Measurements from ENCODE around the gene IDH1. TPM values are rescaled to one million over a fixed set of nuclear protein-coding genes. Genes with fewer than 3 reads are reported as not detected.
"Not testable (repeated sequence)": the region's sequence is repeated elsewhere in the genome, so short reads cannot be mapped to it uniquely, and the experiment has no call there.

The IDH1 gene
- total RNA-seq, 2 experiments from 2014 or later, result 19.0 to 19.7 TPM

GRCh38 chr2:208266936-208267335 lies 12.1 kb upstream of the IDH1 start:
- no peaks in the 10 kb centered on the region for H3K9me3 Mint-ChIP-seq
- intact Hi-C loops (cut with micrococcal nuclease), result loop anchor here (10.0 kb wide), 1 partner anchor 642 kb away; the partner anchor contains the start of gene METTL21A
- H3K4me3 Mint-ChIP-seq, result peak overlapping the region; percentile 87
- DNase-seq (no peak), ATAC-seq (no peak)
- peak overlapping the region; percentile 95 for H3K27ac Mint-ChIP-seq
- CTCF ChIA-PET, result interaction anchor here (1.3 to 8.3 kb wide), 3 partner anchors 8 to 227 kb away, joined by 3 to 77 read pairs (median 4); partner anchors contain the start of gene IDH1
- no peaks in the 10 kb centered on the region for H3K27me3 Mint-ChIP-seq
- POLR2A ChIA-PET, result interaction anchor here (1.2 to 1.4 kb wide), 2 partner anchors 12 to 15 kb away, joined by 3 to 8 read pairs; partner anchors contain the start of gene IDH1
- H3K4me1 Mint-ChIP-seq (ENCODE audit: low read depth), result peaks cover 32% of the 10 kb centered on the region
- H3K36me3 Mint-ChIP-seq (ENCODE audit: low read depth), result peaks cover 9% of the 10 kb centered on the region
- TF ChIP-seq CTCF (IDR thresholded peaks at IDR 0.05), result no peak

GRCh38 chr2:208266553-208266893 lies 11.7 kb upstream of the IDH1 start:
- Mint-ChIP-seq H3K36me3 (ENCODE audit: low read depth) (peaks cover 6% of the 10 kb centered on the region), H3K27ac (peak overlapping the region; percentile 95), H3K4me3 (peak overlapping the region; percentile 87), H3K27me3 (no peaks in the 10 kb centered on the region), H3K9me3 (no peaks in the 10 kb centered on the region), H3K4me1 (ENCODE audit: low read depth) (peaks cover 32% of the 10 kb centered on the region)
- POLR2A ChIA-PET, result interaction anchor here (0.7 to 1.4 kb wide), 3 partner anchors 12 to 52 kb away, joined by 3 to 8 read pairs (median 3); partner anchors contain the start of gene IDH1
- CTCF ChIA-PET, result interaction anchor here (1.3 to 8.3 kb wide), 3 partner anchors 9 to 226 kb away, joined by 3 to 77 read pairs (median 4); partner anchors contain the start of gene IDH1
- TF ChIP-seq CTCF (IDR thresholded peaks at IDR 0.05), result no peak
- ATAC-seq, result no peak
- intact Hi-C loops (cut with micrococcal nuclease), result loop anchor here (10.0 kb wide), 1 partner anchor 642 kb away; the partner anchor contains the start of gene METTL21A
- DNase-seq, result no peak

- Mint-ChIP-seq H3K27ac (peak within 1 kb of the TSS; percentile 95), H3K4me3 (peak within 1 kb of the TSS; percentile 87), H3K4me1 (ENCODE audit: low read depth) (peaks cover 27% of the 10 kb centered on the region), H3K9me3 (no peaks in the 10 kb centered on the region), H3K27me3 (no peaks in the 10 kb centered on the region), H3K36me3 (ENCODE audit: low read depth) (peaks cover 2% of the 10 kb centered on the region)
- DNase-seq (peak; percentile 95), ATAC-seq (peak; percentile 91)
- TF ChIP-seq CTCF (IDR thresholded peaks at IDR 0.05), result no peak
- CTCF ChIA-PET, result interaction anchor here (1.3 to 8.3 kb wide), 3 partner anchors 9 to 226 kb away, joined by 3 to 77 read pairs (median 4); partner anchors contain the start of gene IDH1
- POLR2A ChIA-PET, result interaction anchor here (0.7 to 1.6 kb wide), 4 partner anchors 11 to 52 kb away, joined by 3 to 8 read pairs (median 3); partner anchors contain the start of gene IDH1
- intact Hi-C loops (cut with micrococcal nuclease), result loop anchor here (10.0 kb wide), 1 partner anchor 641 kb away; the partner anchor contains the start of gene METTL21A
Observed at GRCh38 chr2:208265801-208266552, 11.1 kb upstream of the IDH1 start, which contains the start of gene PIKFYVE. Gene PIKFYVE (plus strand): TSS chr2:208266255. CDS start chr2:208271520, 5,265 bp downstream.

GRCh38 chr2:208265371-208265800 lies 10.5 kb upstream of the IDH1 start:
- H3K9me3 Mint-ChIP-seq, result no peaks in the 10 kb centered on the region
- intact Hi-C loops (cut with micrococcal nuclease), result loop anchor here (10.0 kb wide), 1 partner anchor 641 kb away; the partner anchor contains the start of gene METTL21A
- H3K36me3 Mint-ChIP-seq (ENCODE audit: low read depth), result peaks cover 2% of the 10 kb centered on the region
- CTCF ChIA-PET, result interaction anchor here (2.2 to 8.3 kb wide), 2 partner anchors 11 to 225 kb away, joined by 4 to 77 read pairs; partner anchors contain the start of gene IDH1
- peak; percentile 58 for ATAC-seq
- peak overlapping the region; percentile 95 for H3K27ac Mint-ChIP-seq
- H3K27me3 Mint-ChIP-seq, result no peaks in the 10 kb centered on the region
- no peak for TF ChIP-seq CTCF (IDR thresholded peaks at IDR 0.05)
- peak overlapping the region; percentile 87 for H3K4me3 Mint-ChIP-seq
- peaks cover 26% of the 10 kb centered on the region for H3K4me1 Mint-ChIP-seq (ENCODE audit: low read depth)
- POLR2A ChIA-PET, result interaction anchor here (1.4 to 1.6 kb wide), 2 partner anchors 11 to 13 kb away, joined by 3 to 8 read pairs; partner anchors contain the start of gene IDH1
- DNase-seq, result peak; percentile 70

GRCh38 chr2:208256849-208257813 lies 2.3 kb upstream of the IDH1 start:
- intact Hi-C loops (cut with micrococcal nuclease); H3K27me3 Mint-ChIP-seq; DNase-seq; H3K9me3 Mint-ChIP-seq; H3K36me3 Mint-ChIP-seq (ENCODE audit: low read depth); H3K27ac Mint-ChIP-seq; ATAC-seq; POLR2A ChIA-PET; H3K4me3 Mint-ChIP-seq: not testable (repeated sequence)
- H3K4me1 Mint-ChIP-seq (ENCODE audit: low read depth), result peaks cover 19% of the 10 kb centered on the region
- CTCF ChIA-PET, result interaction anchor here (1.1 to 7.3 kb wide), 4 partner anchors 11 to 82 kb away, joined by 3 to 77 read pairs (median 33); partner anchors contain the start of gene PIKFYVE

All from activated CD8-positive, alpha-beta T cell treated with anti-CD3 and anti-CD28 coated beads for 36 hours (primary cell).